H1 (cell line): Measurements from ENCODE around the gene FOXC1. TPM values are rescaled to one million over a fixed set of nuclear protein-coding genes. Genes with fewer than 3 reads are reported as not detected.

Experiments used
- CBX8 ChIP-seq: fragments of 300-800, 300-1000 bp; sonication (generic); IDR thresholded peaks from 2 replicates; pipeline ENCODE4 v1.7.1; 2016; ENCODE audit warnings: low read depth, low read length, borderline replicate concordance
- CHD2 ChIP-seq: IDR thresholded peaks from 2 replicates; pipeline ENCODE4 v1.6.1; 2012; ENCODE audit warnings: low read length, improper control_type of control experiment
- KDM4A ChIP-seq: IDR thresholded peaks from one replicate; pipeline ENCODE4 v1.7.1; 2012; ENCODE audit warnings: low read depth, mild to moderate bottlenecking, moderate library complexity, low read length, inconsistent platforms; ENCODE audit not compliant: severe bottlenecking
- RBBP5 ChIP-seq: IDR thresholded peaks from 2 replicates; pipeline ENCODE4 v1.7.1; 2012; ENCODE audit warnings: low read depth, mild to moderate bottlenecking, inconsistent platforms, low read length, moderate library complexity, borderline replicate concordance
- RFX5 ChIP-seq: IDR thresholded peaks from 2 replicates; pipeline ENCODE4 v1.6.1; 2011; ENCODE audit warnings: low read depth, low read length, improper control_type of control experiment, borderline replicate concordance
- SAP30 ChIP-seq: fragments of 300-600 bp; sonication (generic); IDR thresholded peaks from 2 replicates; pipeline ENCODE4 v1.7.1; 2012; ENCODE audit warnings: low read length, moderate library complexity, mild to moderate bottlenecking, inconsistent platforms; ENCODE audit not compliant: insufficient read depth, insufficient replicate concordance
- SRF ChIP-seq: IDR thresholded peaks from 2 replicates; pipeline ENCODE4 v1.6.1; 2011; ENCODE audit warnings: mild to moderate bottlenecking, low read depth, low read length, moderate library complexity
- TAF7 ChIP-seq: optimal IDR thresholded peaks from 2 replicates; pipeline ENCODE3; 2011; ENCODE audit warnings: low read depth, mild to moderate bottlenecking, inconsistent platforms, low read length, moderate library complexity, borderline replicate concordance
- YY1 ChIP-seq: IDR thresholded peaks from 2 replicates; pipeline ENCODE4 v1.6.1; 2011; ENCODE audit warnings: low read depth, mild to moderate bottlenecking, low read length
- polyA plus RNA-seq, 7 experiments: library from polyadenylated mRNA; depleted of rRNA in 3 of 7; stranded (reverse) in 5 of 7; unstranded in 2 of 7; fragments of >200 nt in 5 of 7; fragments of 200-250 nt in 2 of 7; gene quantifications; 1 replicate in 5 of 7; 2 replicates in 1 of 7; 4 replicates in 1 of 7; pipeline versions ENCODE4 v1.2.1 to v1.2.3, GENCODE V29; 2011 to 2013; ENCODE audit warnings: missing spikeins in 2 of 7, mixed read lengths in 2 of 7
- total RNA-seq: library from RNA; stranded (reverse); fragmentation: NEBNext Ultra II Directional; extraction: Animal tissue kit (Norgen Biotek cat#: 25700); gene quantifications from 2 replicates; pipeline ENCODE4 v1.2.1, GENCODE V29; 2021
- TF ChIP-seq, protein P1 (sequence below): fragments of 300-600 bp; sonication (generic); IDR thresholded peaks from 2 replicates; pipeline ENCODE4 v1.7.1; 2012; ENCODE audit warnings: low read length, moderate library complexity, mild to moderate bottlenecking, inconsistent platforms; ENCODE audit not compliant: insufficient replicate concordance

The FOXC1 gene
- total and polyA plus RNA-seq, 2 of the 8 experiments (the other 6 are each of a cell fraction or from before 2014, with no cell fraction given) = 0.22 TPM; not detected in 1

GRCh38 chr6:1580109-1580508 lies 29.6 kb upstream of the FOXC1 start (continued):
- TF ChIP-seq, protein P1, sequence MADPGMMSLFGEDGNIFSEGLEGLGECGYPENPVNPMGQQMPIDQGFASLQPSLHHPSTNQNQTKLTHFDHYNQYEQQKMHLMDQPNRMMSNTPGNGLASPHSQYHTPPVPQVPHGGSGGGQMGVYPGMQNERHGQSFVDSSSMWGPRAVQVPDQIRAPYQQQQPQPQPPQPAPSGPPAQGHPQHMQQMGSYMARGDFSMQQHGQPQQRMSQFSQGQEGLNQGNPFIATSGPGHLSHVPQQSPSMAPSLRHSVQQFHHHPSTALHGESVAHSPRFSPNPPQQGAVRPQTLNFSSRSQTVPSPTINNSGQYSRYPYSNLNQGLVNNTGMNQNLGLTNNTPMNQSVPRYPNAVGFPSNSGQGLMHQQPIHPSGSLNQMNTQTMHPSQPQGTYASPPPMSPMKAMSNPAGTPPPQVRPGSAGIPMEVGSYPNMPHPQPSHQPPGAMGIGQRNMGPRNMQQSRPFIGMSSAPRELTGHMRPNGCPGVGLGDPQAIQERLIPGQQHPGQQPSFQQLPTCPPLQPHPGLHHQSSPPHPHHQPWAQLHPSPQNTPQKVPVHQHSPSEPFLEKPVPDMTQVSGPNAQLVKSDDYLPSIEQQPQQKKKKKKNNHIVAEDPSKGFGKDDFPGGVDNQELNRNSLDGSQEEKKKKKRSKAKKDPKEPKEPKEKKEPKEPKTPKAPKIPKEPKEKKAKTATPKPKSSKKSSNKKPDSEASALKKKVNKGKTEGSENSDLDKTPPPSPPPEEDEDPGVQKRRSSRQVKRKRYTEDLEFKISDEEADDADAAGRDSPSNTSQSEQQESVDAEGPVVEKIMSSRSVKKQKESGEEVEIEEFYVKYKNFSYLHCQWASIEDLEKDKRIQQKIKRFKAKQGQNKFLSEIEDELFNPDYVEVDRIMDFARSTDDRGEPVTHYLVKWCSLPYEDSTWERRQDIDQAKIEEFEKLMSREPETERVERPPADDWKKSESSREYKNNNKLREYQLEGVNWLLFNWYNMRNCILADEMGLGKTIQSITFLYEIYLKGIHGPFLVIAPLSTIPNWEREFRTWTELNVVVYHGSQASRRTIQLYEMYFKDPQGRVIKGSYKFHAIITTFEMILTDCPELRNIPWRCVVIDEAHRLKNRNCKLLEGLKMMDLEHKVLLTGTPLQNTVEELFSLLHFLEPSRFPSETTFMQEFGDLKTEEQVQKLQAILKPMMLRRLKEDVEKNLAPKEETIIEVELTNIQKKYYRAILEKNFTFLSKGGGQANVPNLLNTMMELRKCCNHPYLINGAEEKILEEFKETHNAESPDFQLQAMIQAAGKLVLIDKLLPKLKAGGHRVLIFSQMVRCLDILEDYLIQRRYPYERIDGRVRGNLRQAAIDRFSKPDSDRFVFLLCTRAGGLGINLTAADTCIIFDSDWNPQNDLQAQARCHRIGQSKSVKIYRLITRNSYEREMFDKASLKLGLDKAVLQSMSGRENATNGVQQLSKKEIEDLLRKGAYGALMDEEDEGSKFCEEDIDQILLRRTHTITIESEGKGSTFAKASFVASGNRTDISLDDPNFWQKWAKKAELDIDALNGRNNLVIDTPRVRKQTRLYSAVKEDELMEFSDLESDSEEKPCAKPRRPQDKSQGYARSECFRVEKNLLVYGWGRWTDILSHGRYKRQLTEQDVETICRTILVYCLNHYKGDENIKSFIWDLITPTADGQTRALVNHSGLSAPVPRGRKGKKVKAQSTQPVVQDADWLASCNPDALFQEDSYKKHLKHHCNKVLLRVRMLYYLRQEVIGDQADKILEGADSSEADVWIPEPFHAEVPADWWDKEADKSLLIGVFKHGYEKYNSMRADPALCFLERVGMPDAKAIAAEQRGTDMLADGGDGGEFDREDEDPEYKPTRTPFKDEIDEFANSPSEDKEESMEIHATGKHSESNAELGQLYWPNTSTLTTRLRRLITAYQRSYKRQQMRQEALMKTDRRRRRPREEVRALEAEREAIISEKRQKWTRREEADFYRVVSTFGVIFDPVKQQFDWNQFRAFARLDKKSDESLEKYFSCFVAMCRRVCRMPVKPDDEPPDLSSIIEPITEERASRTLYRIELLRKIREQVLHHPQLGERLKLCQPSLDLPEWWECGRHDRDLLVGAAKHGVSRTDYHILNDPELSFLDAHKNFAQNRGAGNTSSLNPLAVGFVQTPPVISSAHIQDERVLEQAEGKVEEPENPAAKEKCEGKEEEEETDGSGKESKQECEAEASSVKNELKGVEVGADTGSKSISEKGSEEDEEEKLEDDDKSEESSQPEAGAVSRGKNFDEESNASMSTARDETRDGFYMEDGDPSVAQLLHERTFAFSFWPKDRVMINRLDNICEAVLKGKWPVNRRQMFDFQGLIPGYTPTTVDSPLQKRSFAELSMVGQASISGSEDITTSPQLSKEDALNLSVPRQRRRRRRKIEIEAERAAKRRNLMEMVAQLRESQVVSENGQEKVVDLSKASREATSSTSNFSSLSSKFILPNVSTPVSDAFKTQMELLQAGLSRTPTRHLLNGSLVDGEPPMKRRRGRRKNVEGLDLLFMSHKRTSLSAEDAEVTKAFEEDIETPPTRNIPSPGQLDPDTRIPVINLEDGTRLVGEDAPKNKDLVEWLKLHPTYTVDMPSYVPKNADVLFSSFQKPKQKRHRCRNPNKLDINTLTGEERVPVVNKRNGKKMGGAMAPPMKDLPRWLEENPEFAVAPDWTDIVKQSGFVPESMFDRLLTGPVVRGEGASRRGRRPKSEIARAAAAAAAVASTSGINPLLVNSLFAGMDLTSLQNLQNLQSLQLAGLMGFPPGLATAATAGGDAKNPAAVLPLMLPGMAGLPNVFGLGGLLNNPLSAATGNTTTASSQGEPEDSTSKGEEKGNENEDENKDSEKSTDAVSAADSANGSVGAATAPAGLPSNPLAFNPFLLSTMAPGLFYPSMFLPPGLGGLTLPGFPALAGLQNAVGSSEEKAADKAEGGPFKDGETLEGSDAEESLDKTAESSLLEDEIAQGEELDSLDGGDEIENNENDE = no peak
- no peak for TF ChIP-seq CHD2
- no peak for TF ChIP-seq RBBP5
- no peak for TF ChIP-seq SAP30
- no peak for TF ChIP-seq KDM4A
- TF ChIP-seq RFX5 = no peak
- TF ChIP-seq YY1 = no peak
- TF ChIP-seq SRF = no peak
- TF ChIP-seq CBX8 = no peak
- no peak for TF ChIP-seq TAF7
